ENCODE measurements around the gene ZBTB25. TPM values are rescaled to one million over a fixed set of nuclear protein-coding genes. Genes with fewer than 3 reads are reported as not detected.

ZBTB25 gene
- total RNA-seq, 1 donor: 11.1 TPM

- no peak for DNase-seq (ENCODE audit: low read depth)
- TF ChIP-seq CTCF (IDR thresholded peaks at IDR 0.05; ENCODE audit: insufficient read depth, low read length): no peak
- no peak overlapping the region for H3K4me3 ChIP-seq (ENCODE audit: low read depth, low read length)
Measured at GRCh38 chr14:64416348-64416932, 87.2 kb downstream of the ZBTB25 start.

- no peak for TF ChIP-seq CTCF (IDR thresholded peaks at IDR 0.05; ENCODE audit: insufficient read depth, low read length)
- DNase-seq (ENCODE audit: low read depth): no peak
- H3K4me3 ChIP-seq (ENCODE audit: low read depth, low read length): no peak overlapping the region
Measured at GRCh38 chr14:64412237-64412636, 91.4 kb downstream of the ZBTB25 start.

GRCh38 chr14:64411001-64411400 is 92.6 kb downstream of the ZBTB25 start:
- no peak overlapping the region for H3K4me3 ChIP-seq (ENCODE audit: low read depth, low read length)
- no peak for DNase-seq (ENCODE audit: low read depth)
- no peak for TF ChIP-seq CTCF (IDR thresholded peaks at IDR 0.05; ENCODE audit: insufficient read depth, low read length)

GRCh38 chr14:64410084-64410774 is 93.4 kb downstream of the ZBTB25 start:
- peak; percentile 32 for DNase-seq (ENCODE audit: low read depth)

GRCh38 chr14:64409126-64409920 is 94.3 kb downstream of the ZBTB25 start:
- H3K4me3 ChIP-seq (ENCODE audit: low read depth, low read length): no peak overlapping the region
- TF ChIP-seq CTCF (IDR thresholded peaks at IDR 0.05; ENCODE audit: insufficient read depth, low read length): no peak
- no peak for DNase-seq (ENCODE audit: low read depth)

More at GRCh38 chr14:64410084-64410774, 93.4 kb downstream of the ZBTB25 start:
- H3K4me3 ChIP-seq (ENCODE audit: low read depth, low read length): no peak overlapping the region
- no peak for TF ChIP-seq CTCF (IDR thresholded peaks at IDR 0.05; ENCODE audit: insufficient read depth, low read length)

- DNase-seq (ENCODE audit: low read depth): no peak
- H3K4me3 ChIP-seq (ENCODE audit: low read depth, low read length): no peak overlapping the region
- no peak for TF ChIP-seq CTCF (IDR thresholded peaks at IDR 0.05; ENCODE audit: insufficient read depth, low read length)
Measured at GRCh38 chr14:64407329-64407728, 96.3 kb downstream of the ZBTB25 start.

All from fibroblast of the aortic adventitia (primary cell).